Gastrocnemius medialis (tissue), 4 donors: ENCODE results near the gene RNASE12.

ENCODE experiments used
- CTCF ChIP-seq, 5 experiments: fragments of 450-650 bp in 3 of 5; fragments of 200-600 bp in 2 of 5; sonication (generic) in 2 of 5; IDR thresholded peaks in 4 of 5; conservative IDR thresholded peaks in 1 of 5; 1 replicate in 4 of 5; 2 replicates in 1 of 5; pipeline ENCODE4 v1.5.1; 2016 to 2019; ENCODE audit warnings: antibody characterized with exemption in 5 of 5, mild to moderate bottlenecking in 3 of 5, moderate library complexity in 3 of 5
- POLR2A ChIP-seq, 2 donors: fragments of 450-650 bp; IDR thresholded peaks; one replicate each; pipeline ENCODE4 v1.6.1; 2017; ENCODE audit warnings: antibody characterized with exemption in 2 of 2, mild to moderate bottlenecking in 2 of 2, moderate library complexity in 2 of 2

GRCh38 chr14:20587489-20588154 is 3.6 kb downstream of the RNASE12 start, which contains the start of gene RNASE11:
- no peak for TF ChIP-seq CTCF (IDR thresholded peaks at IDR 0.05 in 4 of 5, conservative IDR thresholded peaks at IDR 0.05 in 1 of 5)
- TF ChIP-seq POLR2A (IDR thresholded peaks at IDR 0.05) = no peak
